Gastrocnemius medialis (tissue), 4 donors: ENCODE results near the gene SLC22A15. TPM values are rescaled to one million over a fixed set of nuclear protein-coding genes. Genes with fewer than 3 reads are reported as not detected.

ENCODE experiments used
- ATAC-seq, 2 donors: fragments of 150-250 bp; one replicate each; pipeline ENCODE4 v1.9.1; 2016
- DNase-seq, 2 donors: peaks; one replicate each; pipeline ENCODE4 v3.0.0-alpha.2; 2019
- H3K27ac ChIP-seq, 4 donors: fragments of 200-600 bp; sonication (generic); 1 replicate in 1 of 4; 2 replicates in 3 of 4; pipeline ENCODE4 v1.5.1; 2016 to 2018; ENCODE audit warnings: mild to moderate bottlenecking in 2 of 4, moderate library complexity in 1 of 4
- H3K27me3 ChIP-seq, 3 donors: fragments of 200-600 bp; sonication (generic) in 2 of 3; 1 replicate in 1 of 3; 2 replicates in 2 of 3; pipeline versions ENCODE4 v1.5.1 to v1.6.0; 2016 to 2019; ENCODE audit warnings: mild to moderate bottlenecking in 1 of 3, moderate library complexity in 1 of 3
- H3K36me3 ChIP-seq, 2 donors: fragments of 200-600 bp; sonication (generic) in 1 of 2; one replicate each; pipeline ENCODE4 v1.5.1; 2017 to 2018
- H3K4me1 ChIP-seq, 2 donors: fragments of 200-600 bp; sonication (generic) in 1 of 2; one replicate each; pipeline ENCODE4 v1.5.1; 2016 to 2017; ENCODE audit warnings: mild to moderate bottlenecking in 2 of 2
- H3K4me3 ChIP-seq, 4 donors: fragments of 200-600 bp; sonication (generic) in 3 of 4; 1 replicate in 1 of 4; 2 replicates in 3 of 4; pipeline ENCODE4 v1.5.1; 2016 to 2019; ENCODE audit warnings: mild to moderate bottlenecking in 2 of 4
- H3K9me3 ChIP-seq, 3 donors: fragments of 200-600 bp; sonication (generic) in 2 of 3; 1 replicate in 1 of 3; 2 replicates in 2 of 3; pipeline ENCODE4 v1.5.1; 2016 to 2019
- POLR2A ChIP-seq, 2 donors: fragments of 450-650 bp; IDR thresholded peaks; one replicate each; pipeline ENCODE4 v1.6.1; 2017; ENCODE audit warnings: antibody characterized with exemption in 2 of 2, mild to moderate bottlenecking in 2 of 2, moderate library complexity in 2 of 2
- in situ Hi-C, 4 donors: fragments of 200-750 bp; cut with MboI; loops; one replicate each; pipeline versions ENCODE4 v1.15.0 to v1.8.0; 2017; ENCODE audit warnings: low sequenced_read_pairs in 4 of 4
- intact Hi-C: fragments of 100-400 bp; cut with DNase I; formaldehyde crosslinking; loops from one replicate; pipeline ENCODE4 v1.15.1; 2023; ENCODE audit warnings: low total_unique reads
- total RNA-seq, 4 donors: library from RNA; depleted of rRNA; stranded (reverse); fragments of >200 nt; gene quantifications; one replicate each; pipeline versions ENCODE4 v1.1.0 to v1.2.3, GENCODE V29; 2016
- TF ChIP-seq, protein P1 (sequence below), 5 experiments: fragments of 450-650 bp in 3 of 5; fragments of 200-600 bp in 2 of 5; sonication (generic) in 2 of 5; IDR thresholded peaks in 4 of 5; conservative IDR thresholded peaks in 1 of 5; 1 replicate in 4 of 5; 2 replicates in 1 of 5; pipeline ENCODE4 v1.5.1; 2016 to 2019; ENCODE audit warnings: antibody characterized with exemption in 5 of 5, mild to moderate bottlenecking in 3 of 5, moderate library complexity in 3 of 5

Gene SLC22A15
- total RNA-seq, 4 donors from 2014 or later: 0.15 to 0.62 (median 0.41) TPM

GRCh38 chr1:116062201-116062600 is 85.9 kb downstream of the SLC22A15 start:
- intact Hi-C loops (no loop called here), in situ Hi-C loops (no loop called here)
- no peak for DNase-seq
- Histone ChIP-seq H3K4me1 (no peaks in the 10 kb centered on the region), H3K27me3 (no peaks in the 10 kb centered on the region), H3K27ac (no peak overlapping the region), H3K36me3 (no peaks in the 10 kb centered on the region), H3K9me3 (no peaks in the 10 kb centered on the region), H3K4me3 (no peak overlapping the region)
- no peak for ATAC-seq
- TF ChIP-seq, protein P1, sequence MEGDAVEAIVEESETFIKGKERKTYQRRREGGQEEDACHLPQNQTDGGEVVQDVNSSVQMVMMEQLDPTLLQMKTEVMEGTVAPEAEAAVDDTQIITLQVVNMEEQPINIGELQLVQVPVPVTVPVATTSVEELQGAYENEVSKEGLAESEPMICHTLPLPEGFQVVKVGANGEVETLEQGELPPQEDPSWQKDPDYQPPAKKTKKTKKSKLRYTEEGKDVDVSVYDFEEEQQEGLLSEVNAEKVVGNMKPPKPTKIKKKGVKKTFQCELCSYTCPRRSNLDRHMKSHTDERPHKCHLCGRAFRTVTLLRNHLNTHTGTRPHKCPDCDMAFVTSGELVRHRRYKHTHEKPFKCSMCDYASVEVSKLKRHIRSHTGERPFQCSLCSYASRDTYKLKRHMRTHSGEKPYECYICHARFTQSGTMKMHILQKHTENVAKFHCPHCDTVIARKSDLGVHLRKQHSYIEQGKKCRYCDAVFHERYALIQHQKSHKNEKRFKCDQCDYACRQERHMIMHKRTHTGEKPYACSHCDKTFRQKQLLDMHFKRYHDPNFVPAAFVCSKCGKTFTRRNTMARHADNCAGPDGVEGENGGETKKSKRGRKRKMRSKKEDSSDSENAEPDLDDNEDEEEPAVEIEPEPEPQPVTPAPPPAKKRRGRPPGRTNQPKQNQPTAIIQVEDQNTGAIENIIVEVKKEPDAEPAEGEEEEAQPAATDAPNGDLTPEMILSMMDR (IDR thresholded peaks at IDR 0.05 in 4 of 5, conservative IDR thresholded peaks at IDR 0.05 in 1 of 5): no peak
- TF ChIP-seq POLR2A (IDR thresholded peaks at IDR 0.05): no peak

DNA sequence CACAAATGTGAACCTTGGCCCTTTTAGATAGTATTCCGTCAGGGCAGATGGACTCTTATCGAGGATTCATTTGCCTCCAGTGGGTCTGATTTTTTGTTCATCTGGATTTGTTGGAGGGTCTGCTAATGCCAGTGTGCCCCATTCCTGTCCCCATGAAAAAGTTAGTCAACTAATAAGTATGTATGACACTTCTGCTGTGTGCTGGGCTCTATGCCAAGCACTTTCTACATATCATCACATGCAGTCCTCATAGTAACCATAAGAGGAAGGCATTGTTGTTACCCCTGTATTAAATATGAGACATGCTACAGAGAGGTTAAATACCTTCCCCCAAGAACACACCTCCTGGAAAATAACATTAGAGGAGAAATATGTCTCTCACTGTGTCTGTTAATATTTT is 88.3 kb downstream of the SLC22A15 start:
- Histone ChIP-seq H3K9me3 (no peaks in the 10 kb centered on the region), H3K4me1 (peaks cover 0 to 4% of the 10 kb centered on the region in 2 donors), H3K27me3 (no peaks in the 10 kb centered on the region), H3K27ac (no peak overlapping the region), H3K4me3 (no peak overlapping the region), H3K36me3 (no peaks in the 10 kb centered on the region)
- TF ChIP-seq, protein P1 (IDR thresholded peaks at IDR 0.05 in 4 of 5, conservative IDR thresholded peaks at IDR 0.05 in 1 of 5): no peak
- TF ChIP-seq POLR2A (IDR thresholded peaks at IDR 0.05): no peak
- ATAC-seq (no peak), DNase-seq (no peak)
- in situ Hi-C loops: no loop called here
- intact Hi-C loops: no loop called here

DNA sequence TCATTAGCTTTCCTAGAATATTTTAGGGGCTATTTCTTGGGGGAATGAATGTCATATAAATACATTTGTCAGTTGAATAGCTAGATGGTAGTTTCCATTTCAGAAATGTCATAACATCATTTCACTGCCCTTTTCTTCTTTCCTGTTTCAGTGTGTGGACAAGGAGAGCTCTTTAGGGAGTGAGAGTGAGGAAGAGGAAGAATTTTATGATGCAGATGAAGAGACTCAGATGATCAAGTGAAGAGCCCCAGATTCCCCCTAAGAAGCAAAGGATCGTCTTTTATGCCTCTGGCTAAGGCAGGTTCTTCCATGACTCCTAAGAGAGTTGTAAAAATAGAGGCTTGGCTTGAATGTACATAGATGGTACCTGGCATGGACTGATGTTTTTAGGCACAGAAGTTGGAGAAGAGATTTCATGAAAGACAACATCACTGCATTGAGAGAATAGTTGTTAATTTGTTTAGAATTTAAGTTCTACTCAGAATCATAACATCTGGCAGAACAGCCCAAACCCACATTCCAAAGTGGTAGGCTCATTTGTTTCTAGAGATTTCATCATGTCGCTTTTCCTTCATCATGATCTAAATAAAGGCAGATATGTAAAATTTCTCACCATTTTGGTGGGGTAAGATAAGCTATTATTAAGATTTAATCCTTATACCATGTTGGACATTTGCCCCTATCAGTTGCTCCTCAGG is 90.7 kb downstream of the SLC22A15 start:
- ATAC-seq (peak; percentile 63 to 67), DNase-seq (peak in 1 of 2 donors; percentile 15)
- in situ Hi-C loops (no loop called here), intact Hi-C loops (no loop called here)
- Histone ChIP-seq H3K36me3 (no peaks in the 10 kb centered on the region), H3K4me1 (peaks cover 0 to 4% of the 10 kb centered on the region in 2 donors), H3K4me3 (no peak overlapping the region), H3K9me3 (no peaks in the 10 kb centered on the region), H3K27me3 (no peaks in the 10 kb centered on the region), H3K27ac (peak overlapping the region; percentile 37 to 65 (median 58))
- TF ChIP-seq, protein P1 (IDR thresholded peaks at IDR 0.05 in 4 of 5, conservative IDR thresholded peaks at IDR 0.05 in 1 of 5): no peak
- TF ChIP-seq POLR2A (IDR thresholded peaks at IDR 0.05): no peak

GRCh38 chr1:116067566-116067890 is 91.2 kb downstream of the SLC22A15 start:
- DNase-seq: peak; percentile 35 to 57

More at GRCh38 chr1:116067566-116067890, 91.2 kb downstream of the SLC22A15 start:
- Histone ChIP-seq H3K9me3 (no peaks in the 10 kb centered on the region), H3K27me3 (no peaks in the 10 kb centered on the region), H3K4me3 (no peak overlapping the region), H3K36me3 (no peaks in the 10 kb centered on the region), H3K27ac (peak overlapping the region; percentile 37 to 65 (median 49)), H3K4me1 (peaks cover 0 to 4% of the 10 kb centered on the region in 2 donors)
- in situ Hi-C loops (no loop called here), intact Hi-C loops (no loop called here)
- TF ChIP-seq, protein P1 (IDR thresholded peaks at IDR 0.05 in 4 of 5, conservative IDR thresholded peaks at IDR 0.05 in 1 of 5): no peak
- no peak for TF ChIP-seq POLR2A (IDR thresholded peaks at IDR 0.05)
- peak; percentile 90 to 92 for ATAC-seq
